HG03097 (cell line): ENCODE results near the gene RAET1L.
"Not testable (repeated sequence)": the region's sequence is repeated elsewhere in the genome, so short reads cannot be mapped to it uniquely, and the experiment has no call there.

Experiments
- ATAC-seq: cut with Tn5 transposase; IDR thresholded peaks from one replicate; pipeline ENCODE4 v1.9.1; 2021; ENCODE audit not compliant: unreplicated experiment, low FRiP score

RAET1L gene

GRCh38 chr6:149999636-150000035, 25.7 kb downstream of the RAET1L start:
- ATAC-seq, result no peak

GRCh38 chr6:149995971-149996370, 29.4 kb downstream of the RAET1L start:
- no peak for ATAC-seq

- ATAC-seq, result no peak
These were observed 30.0 kb downstream of the RAET1L start for GRCh38 chr6:149995235-149995750.

GRCh38 chr6:149991838-149992237, 33.5 kb downstream of the RAET1L start:
- ATAC-seq, result no peak

GRCh38 chr6:149991472-149991795, 33.9 kb downstream of the RAET1L start:
- not testable (repeated sequence) for ATAC-seq

GRCh38 chr6:149990661-149991471, 34.5 kb downstream of the RAET1L start:
- ATAC-seq, result no peak

- no peak for ATAC-seq
These were observed 35.1 kb downstream of the RAET1L start for GRCh38 chr6:149990212-149990660.

GRCh38 chr6:149988550-149989346, 36.6 kb downstream of the RAET1L start:
- no peak for ATAC-seq

GRCh38 chr6:149987602-149988107, 37.7 kb downstream of the RAET1L start:
- ATAC-seq, result no peak

GRCh38 chr6:149985481-149985937, 39.8 kb downstream of the RAET1L start:
- ATAC-seq, result no peak

GRCh38 chr6:149984773-149985172, 40.6 kb downstream of the RAET1L start:
- no peak for ATAC-seq

- ATAC-seq, result no peak
These were observed 42.2 kb downstream of the RAET1L start for GRCh38 chr6:149983145-149983544.

GRCh38 chr6:149979293-149979692, 46.0 kb downstream of the RAET1L start:
- no peak for ATAC-seq

GRCh38 chr6:149978610-149979009, 46.7 kb downstream of the RAET1L start:
- ATAC-seq, result no peak

GRCh38 chr6:149977221-149977620, 48.1 kb downstream of the RAET1L start:
- ATAC-seq, result no peak

- no peak for ATAC-seq
These were observed 49.9 kb downstream of the RAET1L start for GRCh38 chr6:149975400-149975799.

GRCh38 chr6:149974825-149975224, 50.5 kb downstream of the RAET1L start:
- no peak for ATAC-seq

- not testable (repeated sequence) for ATAC-seq
These were observed 50.9 kb downstream of the RAET1L start for GRCh38 chr6:149974394-149974793.

- ATAC-seq, result no peak
These were observed 55.7 kb downstream of the RAET1L start for GRCh38 chr6:149969635-149970034.

- ATAC-seq, result not testable (repeated sequence)
These were observed 56.4 kb downstream of the RAET1L start for GRCh38 chr6:149968909-149969308.
